Measurements from ENCODE around the gene SGO1.
A peak's percentile ranks its signal among the peaks of the same experiment; 100 is the strongest.

SGO1 gene

DNA sequence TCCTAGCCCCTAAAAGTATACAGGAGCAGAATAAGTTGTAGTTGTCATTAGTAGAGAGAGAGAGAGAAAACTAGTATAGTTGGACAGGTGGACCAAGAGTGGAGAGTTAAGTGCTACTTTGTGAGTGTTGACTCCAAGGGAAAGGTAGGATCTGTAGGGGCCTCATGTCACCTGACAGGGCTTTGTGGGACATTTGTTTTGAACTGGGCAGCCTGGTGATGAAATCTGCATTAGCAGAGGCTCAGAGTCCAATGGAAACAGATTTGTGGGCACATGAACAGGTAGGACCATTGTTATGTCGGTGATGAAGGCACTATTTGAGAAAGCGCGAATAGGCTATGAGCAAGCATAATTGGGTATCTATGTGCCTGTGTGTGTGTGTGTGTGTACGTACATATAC, 43.5 kb downstream of the SGO1 start:
- Histone ChIP-seq H3K18ac (ENCODE audit: low read length) (no peak overlapping the region), H3K27me3 (ENCODE audit: insufficient read depth, low read length, poor library complexity) (no peaks in the 10 kb centered on the region), H3K4ac (ENCODE audit: low read depth, low read length) (no peak overlapping the region), H2BK120ac (ENCODE audit: low read depth, low read length) (no peak overlapping the region), H3K4me2 (ENCODE audit: low read length) (no peak overlapping the region), H2BK15ac (replicated peaks; ENCODE audit: low read depth) (no peak overlapping the region), H3K4me1 (ENCODE audit: control insufficient read depth, low read depth, low read length) (no peaks in the 10 kb centered on the region), H3K4me3 (ENCODE audit: low read length) (no peak overlapping the region), H3K79me1 (ENCODE audit: low read length) (no peaks in the 10 kb centered on the region), H3K36me3 (ENCODE audit: control insufficient read depth, insufficient read depth, low read length) (no peaks in the 10 kb centered on the region), H3K56ac (ENCODE audit: low read length) (no peak overlapping the region), H2AK5ac (ENCODE audit: low read length) (no peak overlapping the region), H3K23ac (ENCODE audit: low read length) (no peak overlapping the region), H2BK5ac (ENCODE audit: low read length) (no peak overlapping the region), H3K79me2 (ENCODE audit: control insufficient read depth, insufficient read depth, low read length) (no peaks in the 10 kb centered on the region), H3K9ac (ENCODE audit: low read length) (no peak overlapping the region), H4K5ac (ENCODE audit: low read length) (no peak overlapping the region), H4K8ac (ENCODE audit: low read depth, low read length) (no peak overlapping the region), H3K27ac (ENCODE audit: low read depth, low read length) (no peak overlapping the region)
- no CpG with 5 or more reads among the region's 4 CpGs for WGBS (ENCODE audit: extremely low coverage, insufficient coverage, low lambda C conversion rate)
- no peak for DNase-seq

DNA sequence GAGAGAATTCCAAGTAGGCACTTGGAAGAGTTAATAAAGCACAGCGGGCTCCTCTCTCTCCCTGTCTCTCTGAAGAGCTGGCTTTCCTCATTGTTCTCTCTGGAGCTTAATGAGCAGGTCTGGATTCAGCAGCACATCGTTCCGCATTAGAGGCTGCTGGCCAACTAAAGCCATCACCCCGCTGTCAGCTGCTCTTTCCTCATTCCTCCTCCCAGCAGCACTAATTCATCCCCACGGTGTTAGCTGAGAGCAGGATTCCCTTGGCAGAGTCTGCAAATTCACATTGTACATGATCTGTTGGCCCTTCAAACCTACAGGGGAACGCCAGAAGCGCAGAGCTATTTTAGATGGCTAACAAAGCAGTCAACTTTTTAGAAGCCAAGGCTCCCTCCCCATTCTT, 44.2 kb downstream of the SGO1 start:
- Histone ChIP-seq H4K5ac (ENCODE audit: low read length) (no peak overlapping the region), H3K56ac (ENCODE audit: low read length) (no peak overlapping the region), H4K8ac (ENCODE audit: low read depth, low read length) (no peak overlapping the region), H3K36me3 (ENCODE audit: control insufficient read depth, insufficient read depth, low read length) (no peaks in the 10 kb centered on the region), H3K4me1 (ENCODE audit: control insufficient read depth, low read depth, low read length) (no peaks in the 10 kb centered on the region), H3K4me3 (ENCODE audit: low read length) (no peak overlapping the region), H2BK15ac (replicated peaks; ENCODE audit: low read depth) (no peak overlapping the region), H3K4me2 (ENCODE audit: low read length) (no peak overlapping the region), H3K18ac (ENCODE audit: low read length) (no peak overlapping the region), H2BK5ac (ENCODE audit: low read length) (no peak overlapping the region), H3K79me2 (ENCODE audit: control insufficient read depth, insufficient read depth, low read length) (no peaks in the 10 kb centered on the region), H3K9ac (ENCODE audit: low read length) (no peak overlapping the region), H3K27me3 (ENCODE audit: insufficient read depth, low read length, poor library complexity) (no peaks in the 10 kb centered on the region), H3K4ac (ENCODE audit: low read depth, low read length) (no peak overlapping the region), H2BK120ac (ENCODE audit: low read depth, low read length) (no peak overlapping the region), H3K23ac (ENCODE audit: low read length) (no peak overlapping the region), H3K79me1 (ENCODE audit: low read length) (no peaks in the 10 kb centered on the region), H2AK5ac (ENCODE audit: low read length) (no peak overlapping the region), H3K27ac (ENCODE audit: low read depth, low read length) (no peak overlapping the region)
- DNase-seq, result peak; percentile 54
- WGBS (ENCODE audit: extremely low coverage, insufficient coverage, low lambda C conversion rate), result no CpG with 5 or more reads among the region's 7 CpGs

DNA sequence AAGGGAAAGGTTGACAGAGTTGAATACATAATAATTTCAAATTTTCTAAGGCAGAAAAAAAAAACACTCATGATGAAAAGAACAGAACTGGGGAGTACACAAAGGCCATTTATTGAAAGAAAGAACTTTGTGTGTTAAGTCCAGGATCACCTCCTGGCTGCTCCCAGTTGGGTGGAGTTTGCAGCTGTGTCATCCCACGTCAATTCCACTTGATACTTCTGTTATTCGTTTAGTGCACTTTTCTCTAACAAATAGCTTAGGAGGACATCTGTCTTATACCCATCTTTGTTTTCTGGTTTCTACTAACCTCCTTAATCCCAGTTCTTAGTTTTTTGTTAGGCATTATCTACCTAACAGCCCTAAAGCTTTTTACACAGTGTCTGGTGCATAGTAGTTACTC, 44.7 kb downstream of the SGO1 start:
- DNase-seq, result no peak
- Histone ChIP-seq H3K79me2 (ENCODE audit: control insufficient read depth, insufficient read depth, low read length) (no peaks in the 10 kb centered on the region), H3K79me1 (ENCODE audit: low read length) (no peaks in the 10 kb centered on the region), H3K4me1 (ENCODE audit: control insufficient read depth, low read depth, low read length) (no peaks in the 10 kb centered on the region), H3K27ac (ENCODE audit: low read depth, low read length) (no peak overlapping the region), H3K56ac (ENCODE audit: low read length) (no peak overlapping the region), H2AK5ac (ENCODE audit: low read length) (no peak overlapping the region), H3K4ac (ENCODE audit: low read depth, low read length) (no peak overlapping the region), H3K36me3 (ENCODE audit: control insufficient read depth, insufficient read depth, low read length) (no peaks in the 10 kb centered on the region), H2BK5ac (ENCODE audit: low read length) (no peak overlapping the region), H3K23ac (ENCODE audit: low read length) (no peak overlapping the region), H3K27me3 (ENCODE audit: insufficient read depth, low read length, poor library complexity) (no peaks in the 10 kb centered on the region), H3K4me2 (ENCODE audit: low read length) (no peak overlapping the region), H3K9ac (ENCODE audit: low read length) (no peak overlapping the region), H4K8ac (ENCODE audit: low read depth, low read length) (no peak overlapping the region), H3K18ac (ENCODE audit: low read length) (no peak overlapping the region), H2BK120ac (ENCODE audit: low read depth, low read length) (no peak overlapping the region), H3K4me3 (ENCODE audit: low read length) (no peak overlapping the region), H4K5ac (ENCODE audit: low read length) (no peak overlapping the region), H2BK15ac (replicated peaks; ENCODE audit: low read depth) (no peak overlapping the region)
- no CpG with 5 or more reads among the region's 2 CpGs for WGBS (ENCODE audit: extremely low coverage, insufficient coverage, low lambda C conversion rate)

DNA sequence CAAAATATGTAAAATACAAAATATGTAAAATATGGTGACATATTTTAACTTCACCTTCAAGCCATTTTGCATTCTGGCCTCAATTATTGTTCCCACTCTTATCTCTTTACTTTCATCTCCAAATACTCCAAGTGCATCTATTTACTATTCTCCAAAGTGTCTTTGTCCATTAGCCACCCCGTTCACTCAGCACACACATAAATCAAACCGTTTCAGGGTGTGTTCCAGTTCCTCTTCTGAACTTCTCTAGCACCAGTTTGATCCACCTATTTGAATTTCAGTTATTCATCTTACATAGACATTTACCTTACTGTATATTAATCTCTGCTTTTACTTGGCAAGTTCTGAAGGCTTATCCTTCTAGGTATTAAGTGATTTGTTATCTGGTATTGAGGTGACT, 45.1 kb downstream of the SGO1 start:
- no peak overlapping the region for H2BK5ac ChIP-seq (ENCODE audit: low read length)
- H3K36me3 ChIP-seq (ENCODE audit: control insufficient read depth, insufficient read depth, low read length), result no peaks in the 10 kb centered on the region
- no peak overlapping the region for H3K4me2 ChIP-seq (ENCODE audit: low read length)
- H3K79me2 ChIP-seq (ENCODE audit: control insufficient read depth, insufficient read depth, low read length), result no peaks in the 10 kb centered on the region
- H4K5ac ChIP-seq (ENCODE audit: low read length), result no peak overlapping the region
- WGBS (ENCODE audit: extremely low coverage, insufficient coverage, low lambda C conversion rate), result no CpG with 5 or more reads among the region's 2 CpGs
- DNase-seq, result no peak
- no peak overlapping the region for H3K23ac ChIP-seq (ENCODE audit: low read length)
- no peaks in the 10 kb centered on the region for H3K27me3 ChIP-seq (ENCODE audit: insufficient read depth, low read length, poor library complexity)
- H2BK120ac ChIP-seq (ENCODE audit: low read depth, low read length), result no peak overlapping the region
- H3K4me1 ChIP-seq (ENCODE audit: control insufficient read depth, low read depth, low read length), result no peaks in the 10 kb centered on the region
- no peak overlapping the region for H2AK5ac ChIP-seq (ENCODE audit: low read length)
- no peak overlapping the region for H3K56ac ChIP-seq (ENCODE audit: low read length)
- H3K4ac ChIP-seq (ENCODE audit: low read depth, low read length), result no peak overlapping the region
- H2BK15ac ChIP-seq (replicated peaks; ENCODE audit: low read depth), result no peak overlapping the region
- H3K79me1 ChIP-seq (ENCODE audit: low read length), result no peaks in the 10 kb centered on the region
- no peak overlapping the region for H3K18ac ChIP-seq (ENCODE audit: low read length)
- H3K4me3 ChIP-seq (ENCODE audit: low read length), result no peak overlapping the region
- no peak overlapping the region for H4K8ac ChIP-seq (ENCODE audit: low read depth, low read length)
- H3K27ac ChIP-seq (ENCODE audit: low read depth, low read length), result no peak overlapping the region
- no peak overlapping the region for H3K9ac ChIP-seq (ENCODE audit: low read length)

DNA sequence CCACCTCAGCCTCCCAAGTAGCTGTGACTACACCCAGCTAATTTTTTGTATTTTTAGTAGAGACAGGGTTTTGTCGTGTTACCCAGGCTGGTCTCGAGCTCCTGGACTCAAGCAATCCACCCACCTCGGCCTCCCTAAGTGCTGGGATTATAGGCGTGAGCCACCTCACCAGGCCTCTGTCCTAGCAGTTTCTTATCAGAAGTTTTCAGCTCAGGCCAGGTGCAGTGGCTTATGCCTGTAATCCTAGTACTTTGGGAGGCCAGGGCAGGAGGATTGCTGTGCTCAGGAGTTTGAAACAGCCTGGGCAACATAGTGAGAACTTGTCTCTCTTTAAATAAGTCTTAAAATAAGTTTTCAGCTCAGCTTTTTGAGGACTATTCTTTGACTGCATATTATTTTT, 48.4 kb downstream of the SGO1 start:
- Histone ChIP-seq H2BK15ac (replicated peaks; ENCODE audit: low read depth) (no peak overlapping the region), H3K79me1 (ENCODE audit: low read length) (no peaks in the 10 kb centered on the region), H3K4me1 (ENCODE audit: control insufficient read depth, low read depth, low read length) (no peaks in the 10 kb centered on the region), H3K23ac (ENCODE audit: low read length) (no peak overlapping the region), H2BK5ac (ENCODE audit: low read length) (no peak overlapping the region), H2BK120ac (ENCODE audit: low read depth, low read length) (no peak overlapping the region), H3K18ac (ENCODE audit: low read length) (no peak overlapping the region), H3K4ac (ENCODE audit: low read depth, low read length) (no peak overlapping the region), H3K27me3 (ENCODE audit: insufficient read depth, low read length, poor library complexity) (no peaks in the 10 kb centered on the region), H3K36me3 (ENCODE audit: control insufficient read depth, insufficient read depth, low read length) (no peaks in the 10 kb centered on the region), H3K4me2 (ENCODE audit: low read length) (no peak overlapping the region), H3K27ac (ENCODE audit: low read depth, low read length) (no peak overlapping the region), H4K5ac (ENCODE audit: low read length) (no peak overlapping the region), H3K4me3 (ENCODE audit: low read length) (no peak overlapping the region), H3K79me2 (ENCODE audit: control insufficient read depth, insufficient read depth, low read length) (no peaks in the 10 kb centered on the region), H4K8ac (ENCODE audit: low read depth, low read length) (no peak overlapping the region), H2AK5ac (ENCODE audit: low read length) (no peak overlapping the region), H3K56ac (ENCODE audit: low read length) (no peak overlapping the region), H3K9ac (ENCODE audit: low read length) (no peak overlapping the region)
- WGBS (ENCODE audit: extremely low coverage, insufficient coverage, low lambda C conversion rate), result no CpG with 5 or more reads among the region's 4 CpGs
- peak; percentile 34 for DNase-seq

DNA sequence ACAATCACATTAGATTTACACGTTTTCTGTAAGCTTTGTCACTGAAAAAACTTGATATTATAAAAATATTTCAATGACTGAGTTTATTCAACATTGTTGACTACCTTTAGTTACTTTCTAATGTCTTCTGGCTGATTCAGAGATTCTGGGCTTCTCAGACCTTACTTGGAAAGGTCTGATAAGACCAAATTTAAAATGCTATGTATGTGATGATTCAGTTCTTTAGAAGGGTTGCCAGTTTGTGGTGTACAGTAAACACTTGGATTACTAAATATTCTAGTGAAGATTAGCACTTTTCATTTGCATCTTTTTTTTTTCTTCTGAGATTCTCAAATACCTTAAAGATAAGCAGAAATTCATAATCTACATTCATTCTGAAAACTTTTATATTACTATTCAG, 49.8 kb downstream of the SGO1 start:
- no peak for DNase-seq
- Histone ChIP-seq H3K79me1 (ENCODE audit: low read length) (no peaks in the 10 kb centered on the region), H3K18ac (ENCODE audit: low read length) (no peak overlapping the region), H3K4me3 (ENCODE audit: low read length) (no peak overlapping the region), H3K27ac (ENCODE audit: low read depth, low read length) (no peak overlapping the region), H3K4ac (ENCODE audit: low read depth, low read length) (no peak overlapping the region), H3K4me2 (ENCODE audit: low read length) (no peak overlapping the region), H2BK15ac (replicated peaks; ENCODE audit: low read depth) (no peak overlapping the region), H3K56ac (ENCODE audit: low read length) (no peak overlapping the region), H3K4me1 (ENCODE audit: control insufficient read depth, low read depth, low read length) (no peaks in the 10 kb centered on the region), H2BK120ac (ENCODE audit: low read depth, low read length) (no peak overlapping the region), H3K9ac (ENCODE audit: low read length) (no peak overlapping the region), H4K8ac (ENCODE audit: low read depth, low read length) (no peak overlapping the region), H2BK5ac (ENCODE audit: low read length) (no peak overlapping the region), H4K5ac (ENCODE audit: low read length) (no peak overlapping the region), H3K79me2 (ENCODE audit: control insufficient read depth, insufficient read depth, low read length) (no peaks in the 10 kb centered on the region), H3K23ac (ENCODE audit: low read length) (no peak overlapping the region), H2AK5ac (ENCODE audit: low read length) (no peak overlapping the region), H3K27me3 (ENCODE audit: insufficient read depth, low read length, poor library complexity) (no peaks in the 10 kb centered on the region), H3K36me3 (ENCODE audit: control insufficient read depth, insufficient read depth, low read length) (no peaks in the 10 kb centered on the region)
- no CpG with 5 or more reads among the region's 1 CpG for WGBS (ENCODE audit: extremely low coverage, insufficient coverage, low lambda C conversion rate)

Data from mesendoderm (in vitro differentiated cells).